ENCODE measurements around the gene GTF3C1. TPM values are rescaled to one million over a fixed set of nuclear protein-coding genes. Genes with fewer than 3 reads are reported as not detected.

Gene GTF3C1
- total and polyA plus RNA-seq, 2 of the 8 experiments (the other 6 are each of a cell fraction or from before 2014, with no cell fraction given): 89.3 to 126 TPM

DNA sequence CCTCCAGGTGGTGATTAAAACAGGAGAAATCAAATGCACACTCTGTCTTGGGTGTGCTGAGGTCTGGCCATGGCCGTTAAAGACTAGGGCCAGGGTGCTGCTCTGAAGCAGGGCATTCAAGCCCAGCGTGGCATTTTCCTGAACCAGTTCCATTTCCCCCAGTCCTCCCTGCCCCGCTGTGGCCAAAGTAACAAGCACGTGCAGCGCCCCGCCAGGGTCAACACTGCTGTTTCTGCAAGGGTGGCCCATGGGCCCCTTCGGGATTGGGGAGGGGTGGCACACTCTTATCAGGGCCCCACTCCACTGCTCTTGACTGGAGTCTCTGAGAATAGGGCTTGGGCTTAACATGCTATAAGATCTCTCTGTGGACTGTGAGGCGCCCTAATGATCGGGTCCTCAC lies 74.8 kb downstream of the GTF3C1 start (continued):
- TF ChIP-seq RBBP5 (IDR thresholded peaks at IDR 0.05; ENCODE audit: borderline replicate concordance, low read depth, low read length) (no peak), BRCA1 (IDR thresholded peaks at IDR 0.05; ENCODE audit: low read depth, low read length) (no peak)
